MV-4-11 (cell line): ENCODE measurements around the gene ALCAM.

Source experiments
- DNase-seq: peaks from one replicate; lab custom pipeline; 2025; lab: John Stamatoyannopoulos, UW

The ALCAM gene

GRCh38 chr3:105527949-105528348 lies 161.2 kb downstream of the ALCAM start:
- no peak for DNase-seq

- no peak for DNase-seq
Observed at GRCh38 chr3:105528955-105529354, 162.2 kb downstream of the ALCAM start.

- DNase-seq: no peak
Observed at GRCh38 chr3:105529456-105529855, 162.7 kb downstream of the ALCAM start.

GRCh38 chr3:105532251-105532650 lies 165.5 kb downstream of the ALCAM start:
- DNase-seq: no peak

GRCh38 chr3:105533960-105534359 lies 167.3 kb downstream of the ALCAM start:
- no peak for DNase-seq

- DNase-seq: no peak
Observed at GRCh38 chr3:105534491-105534890, 167.8 kb downstream of the ALCAM start.

GRCh38 chr3:105537371-105538080 lies 170.8 kb downstream of the ALCAM start:
- no peak for DNase-seq

GRCh38 chr3:105538483-105538882 lies 171.8 kb downstream of the ALCAM start:
- DNase-seq: no peak

- DNase-seq: no peak
Observed at GRCh38 chr3:105539897-105540296, 173.2 kb downstream of the ALCAM start.

- DNase-seq: no peak
Observed at GRCh38 chr3:105542282-105543019, 175.7 kb downstream of the ALCAM start.

- no peak for DNase-seq
Observed at GRCh38 chr3:105545051-105545450, 178.3 kb downstream of the ALCAM start.

- no peak for DNase-seq
Observed at GRCh38 chr3:105553851-105554250, 187.1 kb downstream of the ALCAM start.

- no peak for DNase-seq
Observed at GRCh38 chr3:105555206-105555605, 188.5 kb downstream of the ALCAM start.

- DNase-seq: no peak
Observed at GRCh38 chr3:105559856-105560255, 193.1 kb downstream of the ALCAM start.

- DNase-seq: no peak
Observed at GRCh38 chr3:105561876-105562275, 195.2 kb downstream of the ALCAM start.

GRCh38 chr3:105564546-105565288 lies 198.0 kb downstream of the ALCAM start:
- DNase-seq: no peak

- no peak for DNase-seq
Observed at GRCh38 chr3:105571005-105571404, 204.3 kb downstream of the ALCAM start.

- no peak for DNase-seq
Observed at GRCh38 chr3:105572501-105572900, 205.8 kb downstream of the ALCAM start.

- no peak for DNase-seq
Observed at GRCh38 chr3:105579439-105579838, 212.7 kb downstream of the ALCAM start.

GRCh38 chr3:105580296-105580965 lies 213.7 kb downstream of the ALCAM start:
- no peak for DNase-seq

- no peak for DNase-seq
Observed at GRCh38 chr3:105582015-105582414, 215.3 kb downstream of the ALCAM start.
